ENCODE measurements around the gene C20orf96.
"Not testable (repeated sequence)": the region's sequence is repeated elsewhere in the genome, so short reads cannot be mapped to it uniquely, and the experiment has no call there.

The C20orf96 gene

GRCh38 chr20:278181-278580 is 12.4 kb downstream of the C20orf96 start:
- no peak for DNase-seq

GRCh38 chr20:277496-277781 is 13.1 kb downstream of the C20orf96 start:
- DNase-seq = no peak

GRCh38 chr20:276620-277495 is 13.7 kb downstream of the C20orf96 start:
- no peak for DNase-seq

DNA sequence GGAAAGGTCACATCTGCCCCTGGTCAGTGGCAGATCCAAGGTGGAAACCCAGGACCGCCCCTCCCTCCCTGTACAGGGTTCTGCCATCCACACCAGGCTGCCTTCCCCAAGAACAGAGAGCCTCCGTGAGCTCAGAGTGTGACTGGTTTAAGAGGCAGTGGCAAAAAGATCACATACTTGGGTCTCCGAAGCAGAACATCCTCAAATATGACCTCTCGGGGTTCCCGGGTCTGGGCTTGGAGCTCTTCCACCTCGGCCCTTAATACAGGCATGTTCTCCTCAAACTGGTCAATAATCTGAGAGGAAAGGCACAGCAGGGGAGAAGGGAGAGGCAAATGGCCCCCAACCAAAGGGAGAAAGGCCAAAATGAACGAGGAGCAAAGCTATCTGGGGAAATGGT is 14.8 kb downstream of the C20orf96 start:
- DNase-seq = no peak

DNA sequence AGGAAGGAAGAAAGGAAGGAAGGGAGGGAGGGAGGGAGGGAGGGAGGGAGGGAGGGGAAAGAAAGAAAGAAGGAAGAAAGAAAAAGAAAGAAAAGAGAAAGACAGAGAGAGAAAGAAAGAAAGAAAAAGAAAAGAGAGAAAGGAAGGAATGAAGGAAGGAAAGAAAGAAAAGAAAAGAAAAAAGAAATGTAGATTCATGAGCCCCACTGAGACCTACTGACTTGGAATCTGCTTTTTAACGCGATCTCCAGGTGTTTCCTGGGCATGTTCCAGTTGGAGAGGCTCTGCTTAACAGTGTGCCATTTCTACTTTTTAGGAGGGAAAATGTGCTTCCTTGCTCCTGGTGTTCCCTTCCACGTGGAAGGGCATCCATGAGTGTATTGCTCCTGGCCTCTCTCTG is 16.7 kb downstream of the C20orf96 start:
- no peak for DNase-seq

- no peak for DNase-seq
Measured at GRCh38 chr20:272718-273117, 17.8 kb downstream of the C20orf96 start.

- no peak for DNase-seq
Measured at GRCh38 chr20:271528-271927, 19.0 kb downstream of the C20orf96 start.

- no peak for DNase-seq
Measured at GRCh38 chr20:271069-271468, 19.5 kb downstream of the C20orf96 start.

- DNase-seq = no peak
Measured at GRCh38 chr20:270517-270916, 20.0 kb downstream of the C20orf96 start.

- DNase-seq = peak; percentile 90
Measured at GRCh38 chr20:266596-267562, 23.7 kb downstream of the C20orf96 start.

DNA sequence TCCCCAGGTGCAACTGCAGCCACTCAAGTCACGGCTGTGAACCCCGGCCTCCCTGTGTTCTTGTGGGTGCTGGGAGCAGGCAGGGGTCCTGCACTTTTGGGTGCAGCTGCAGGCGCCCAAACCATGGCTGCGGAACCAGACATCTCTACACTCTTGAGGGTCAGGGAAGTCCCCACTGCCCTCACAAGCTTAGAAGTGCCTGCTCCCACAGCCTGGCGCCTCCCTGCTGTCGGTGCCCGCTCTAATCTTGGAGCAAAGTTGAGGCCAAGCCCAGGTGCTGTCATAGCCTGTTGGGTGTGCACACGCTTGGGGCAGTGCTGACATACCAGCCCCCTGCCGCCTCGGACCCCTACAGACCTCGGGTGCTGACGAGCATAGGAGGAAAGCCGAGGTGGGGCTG is 26.8 kb downstream of the C20orf96 start:
- no peak for DNase-seq

DNA sequence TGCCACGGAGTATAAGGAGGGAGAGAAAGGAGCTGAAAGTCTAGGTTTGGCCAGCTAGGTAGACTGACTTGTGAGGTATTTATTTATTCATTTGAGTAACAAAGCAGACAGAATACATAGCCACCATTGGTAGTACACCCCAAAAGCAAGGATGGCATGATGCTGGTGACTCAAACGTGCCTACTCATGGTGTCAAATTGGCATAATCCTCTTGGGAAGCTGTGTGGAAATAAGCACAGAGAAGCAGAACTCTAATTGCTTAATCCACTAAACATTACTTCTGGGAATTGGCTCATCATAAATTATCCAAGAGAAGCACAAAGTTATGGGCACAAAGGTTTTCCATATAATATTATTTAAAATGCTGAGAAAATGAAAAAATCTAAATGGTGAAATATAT is 30.6 kb downstream of the C20orf96 start:
- DNase-seq = no peak

GRCh38 chr20:258963-259362 is 31.6 kb downstream of the C20orf96 start:
- DNase-seq = no peak

GRCh38 chr20:258269-258858 is 32.2 kb downstream of the C20orf96 start:
- no peak for DNase-seq

GRCh38 chr20:257419-257818 is 33.1 kb downstream of the C20orf96 start, which contains the start of gene DEFB132:
Gene DEFB132 (plus strand): TSS chr20:257724. CDS start chr20:257779, 55 bp downstream.
- DNase-seq = no peak

DNA sequence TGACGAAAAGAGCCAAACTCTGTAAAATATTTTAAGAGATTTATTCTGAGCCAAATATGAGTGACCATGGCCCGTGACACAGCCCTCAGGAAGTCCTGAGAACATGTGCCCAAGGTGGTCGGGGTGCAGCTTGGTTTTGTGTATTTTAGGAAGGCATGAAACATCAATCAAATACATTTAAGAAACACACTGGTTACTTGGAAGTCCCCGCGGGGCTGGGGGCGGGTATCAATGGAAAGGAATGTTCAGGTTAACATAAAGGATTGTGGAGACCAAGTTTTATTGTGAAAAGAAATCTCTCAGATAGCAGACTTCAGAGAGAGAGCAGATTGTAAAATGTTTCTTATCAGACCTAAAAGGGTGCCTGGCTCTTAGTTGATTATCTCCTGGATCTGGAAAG is 37.1 kb downstream of the C20orf96 start:
- DNase-seq = not testable (repeated sequence)

DNA sequence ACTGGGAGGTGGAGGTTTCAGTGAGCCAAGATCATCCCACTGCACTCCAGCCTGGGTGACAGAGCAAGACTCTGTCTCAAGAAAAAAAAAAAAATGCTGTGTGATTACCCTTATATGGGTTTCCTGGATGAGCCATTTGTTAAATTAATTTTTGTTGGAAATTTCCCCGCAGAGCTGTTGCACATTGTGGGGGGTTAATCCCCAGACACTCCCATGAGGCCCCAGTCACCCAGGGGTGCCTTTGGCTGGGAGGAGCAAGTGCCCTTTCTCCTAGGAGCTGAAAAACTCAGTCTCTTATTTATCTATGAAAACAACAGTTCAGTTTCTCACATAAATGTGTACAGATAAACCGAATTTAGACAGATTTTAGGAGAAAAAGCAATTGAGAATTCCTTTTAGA is 37.7 kb downstream of the C20orf96 start:
- DNase-seq = no peak

- DNase-seq = no peak
Measured at GRCh38 chr20:251354-251753, 39.2 kb downstream of the C20orf96 start.

- no peak for DNase-seq
Measured at GRCh38 chr20:242905-243304, 47.6 kb downstream of the C20orf96 start.

DNA sequence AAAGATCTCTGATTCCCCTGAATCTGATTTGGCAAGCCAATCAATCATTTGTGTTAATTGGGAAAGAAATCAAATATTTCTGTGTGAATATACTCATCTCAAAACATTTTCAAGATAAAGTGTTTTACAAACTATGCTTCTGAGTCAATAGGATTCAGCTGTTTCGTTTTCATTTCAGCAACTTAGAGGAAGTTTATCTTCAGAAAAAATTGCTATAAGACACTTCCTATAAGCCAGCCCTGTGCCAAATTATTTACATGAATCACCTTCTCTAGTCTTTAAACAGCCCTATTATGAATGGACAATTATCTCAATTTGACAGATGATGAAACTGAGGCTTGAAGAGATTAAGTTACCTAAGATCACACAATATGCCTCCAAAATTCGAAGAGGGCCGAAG is 52.6 kb downstream of the C20orf96 start:
- no peak for DNase-seq

DNA sequence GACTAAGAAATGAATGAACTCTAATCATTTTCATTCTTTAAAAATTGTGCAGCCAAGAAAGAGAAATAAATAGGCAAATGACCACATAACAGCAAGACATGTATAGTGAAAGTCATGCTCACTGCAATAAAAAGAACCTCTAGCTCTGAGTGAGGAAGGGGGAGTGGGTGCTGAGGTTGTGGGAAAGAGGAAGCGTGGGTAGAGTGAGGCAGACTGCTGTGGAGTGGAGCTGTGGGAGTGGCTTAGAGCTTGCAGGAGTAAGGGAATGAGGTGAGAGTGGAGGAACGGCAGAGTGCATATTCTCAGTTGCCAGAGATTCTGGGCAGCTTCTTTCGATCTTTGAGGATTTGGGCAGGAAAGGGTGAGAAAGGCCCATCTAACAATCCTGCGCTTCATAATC is 53.1 kb downstream of the C20orf96 start:
- DNase-seq = peak; percentile 48

DNA sequence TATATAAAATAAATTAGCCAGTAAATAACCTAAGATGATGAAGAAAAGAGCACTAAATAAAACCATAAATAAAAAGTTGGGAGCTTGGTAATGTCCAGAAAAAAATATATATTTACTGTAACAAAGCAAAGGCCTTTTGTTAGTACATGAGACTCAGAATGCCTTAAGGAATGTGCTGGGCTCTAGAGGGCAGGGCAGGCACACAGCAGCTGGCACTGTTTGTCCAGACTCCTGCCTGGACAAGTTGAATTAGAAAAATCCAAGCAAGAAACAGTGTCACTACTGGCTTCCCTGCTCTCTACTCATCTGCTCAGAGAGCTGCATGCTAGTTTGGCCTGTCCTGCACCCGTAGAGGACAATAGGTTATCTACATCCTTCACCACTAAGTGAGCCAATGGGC is 54.7 kb downstream of the C20orf96 start:
- no peak for DNase-seq

DNA sequence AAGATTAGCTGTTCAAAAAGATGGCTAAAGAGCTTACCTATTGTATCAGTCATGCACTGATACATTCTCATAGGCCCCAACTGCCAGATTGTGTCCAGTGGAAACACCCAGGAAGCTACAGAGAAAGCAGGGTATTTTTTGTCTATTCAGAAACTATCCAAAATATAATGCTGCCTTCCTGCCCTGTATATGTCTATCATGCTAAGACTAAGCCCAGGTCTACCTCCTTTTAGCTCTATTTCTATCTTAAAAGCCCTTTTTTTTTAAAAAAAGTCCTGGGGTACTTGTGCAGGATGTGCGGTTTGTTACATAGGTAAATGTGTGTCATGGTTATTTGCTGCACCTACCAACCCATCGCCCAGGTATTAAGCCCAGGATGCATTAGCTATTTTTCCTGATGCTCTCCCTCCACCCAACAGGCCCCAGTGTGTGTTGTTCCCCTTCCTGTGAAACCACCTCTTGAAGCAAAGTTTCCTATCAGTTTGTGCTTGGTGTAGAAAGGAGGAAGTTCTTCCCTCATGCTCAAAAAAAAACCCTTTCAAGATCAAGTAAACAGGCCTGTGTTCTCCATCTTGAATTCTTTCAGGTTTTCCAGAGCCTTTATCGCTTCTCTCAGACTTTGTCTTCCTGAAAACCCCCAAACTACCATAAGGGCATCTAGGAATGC is 63.0 kb downstream of the C20orf96 start:
- no peak for DNase-seq
